HK-2 (cell line): ENCODE data around the gene GALR2.
A peak's percentile ranks its signal among the peaks of the same experiment; 100 is the strongest.

Experiments used
- DNase-seq: peaks from one replicate; pipeline ENCODE4 v3.0.0-alpha.2; 2018; ENCODE audit not compliant: unreplicated experiment

GALR2 gene

GRCh38 chr17:76094046-76094445 lies 19.5 kb downstream of the GALR2 start:
- no peak for DNase-seq

GRCh38 chr17:76095943-76096342 lies 21.4 kb downstream of the GALR2 start:
- DNase-seq, result no peak

DNA sequence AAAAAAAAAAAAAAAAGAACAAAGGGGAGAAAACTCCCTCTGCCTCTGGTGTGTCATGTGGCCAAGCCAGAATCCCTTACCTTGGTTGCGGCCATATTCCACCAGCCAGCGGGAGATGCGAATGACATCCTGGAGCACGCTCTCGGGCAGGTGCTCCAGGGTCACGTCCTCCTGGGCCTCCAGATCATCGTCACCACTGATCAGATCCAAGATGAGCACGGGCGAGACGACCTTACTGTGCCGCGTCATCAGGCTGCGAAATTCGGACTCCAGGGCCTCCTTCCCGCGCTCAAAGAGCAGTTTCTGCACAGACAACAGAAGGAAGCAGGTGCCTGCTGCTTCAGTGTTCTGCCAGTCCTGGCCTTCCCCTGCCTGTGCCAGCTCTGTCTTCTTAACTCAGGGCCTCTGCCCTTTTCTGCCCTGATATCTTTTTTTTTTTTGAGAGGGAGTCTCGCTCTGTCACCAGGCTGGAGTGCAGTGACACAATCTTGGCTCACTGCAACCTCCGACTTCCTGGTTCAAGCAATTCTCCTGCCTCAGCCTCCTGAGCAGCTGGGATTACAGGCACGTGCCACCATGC lies 23.2 kb downstream of the GALR2 start:
- DNase-seq, result no peak

DNA sequence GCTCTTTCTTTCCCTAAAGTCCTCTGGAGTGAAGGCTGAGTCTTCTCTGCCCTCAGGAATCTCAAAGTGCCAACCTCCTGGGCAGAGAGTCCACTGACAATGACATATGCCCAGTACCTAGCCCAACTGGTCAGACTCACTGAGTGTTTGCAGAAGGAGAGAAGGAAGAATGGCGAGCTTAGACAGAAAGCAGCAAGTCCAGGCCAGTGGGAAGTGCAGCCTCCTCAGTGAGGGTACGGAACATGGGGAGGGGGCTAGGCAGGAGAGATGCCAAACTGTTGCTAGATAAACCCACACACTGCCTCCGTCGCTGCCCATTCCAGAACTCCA lies 28.3 kb downstream of the GALR2 start:
- no peak for DNase-seq

GRCh38 chr17:76103274-76104139 lies 28.9 kb downstream of the GALR2 start, which contains the start of gene EXOC7:
Gene EXOC7 (minus strand): TSS chr17:76103787. CDS start chr17:76103692, 95 bp downstream.
- DNase-seq, result peak; percentile 92

GRCh38 chr17:76104140-76104895 lies 29.7 kb downstream of the GALR2 start:
- DNase-seq, result no peak

GRCh38 chr17:76104896-76105231 lies 30.3 kb downstream of the GALR2 start:
- no peak for DNase-seq

- DNase-seq, result no peak
Observed at GRCh38 chr17:76106703-76107102, 32.1 kb downstream of the GALR2 start.

GRCh38 chr17:76107509-76107908 lies 32.9 kb downstream of the GALR2 start:
- DNase-seq, result no peak

DNA sequence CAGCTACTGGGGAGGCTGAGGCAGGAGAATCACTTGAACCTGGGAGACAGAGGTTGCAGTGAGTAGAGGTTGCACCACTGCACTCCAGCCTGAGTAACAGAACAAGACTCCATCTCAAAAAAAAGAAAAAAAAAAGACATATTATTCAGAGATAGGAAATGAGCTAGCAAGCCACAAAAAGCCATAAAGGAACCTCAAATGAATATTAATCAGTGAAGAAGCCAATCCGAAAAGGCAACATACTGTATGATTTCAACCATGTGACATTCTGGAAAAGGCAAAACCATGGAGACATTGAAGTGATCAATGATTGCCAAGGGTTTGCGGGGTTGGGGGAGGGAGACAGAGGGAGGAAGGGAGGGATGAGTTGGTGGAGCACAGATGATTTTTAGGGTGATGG lies 37.4 kb downstream of the GALR2 start:
- no peak for DNase-seq

DNA sequence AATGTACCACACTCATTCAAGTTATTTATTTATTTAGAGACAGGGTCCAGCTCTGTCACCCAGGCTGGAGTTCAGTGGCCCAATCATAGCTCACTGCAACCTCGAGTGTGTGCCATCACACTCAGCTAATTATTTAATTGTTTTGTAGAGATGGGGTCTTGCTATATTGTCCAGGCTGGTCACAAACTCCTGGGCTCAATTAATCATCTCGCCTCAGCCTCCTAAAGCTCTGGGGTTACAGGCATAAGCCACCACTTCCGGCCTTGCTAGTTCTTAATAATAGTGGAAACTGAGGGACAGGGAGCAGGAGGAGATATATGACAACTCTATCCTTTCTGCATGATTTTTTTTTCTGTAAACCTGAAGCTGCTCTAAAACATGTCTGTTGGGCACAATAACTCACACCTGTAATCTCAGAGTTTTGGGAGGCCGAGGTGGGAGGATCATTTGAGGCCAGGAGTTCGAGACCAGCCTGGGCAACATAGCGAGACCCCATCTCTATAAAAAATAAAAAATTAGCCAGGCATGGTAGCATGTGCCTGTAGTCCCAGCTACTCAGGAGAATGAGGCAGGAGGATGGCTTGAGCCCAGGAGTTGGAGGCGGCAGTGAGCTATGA lies 40.7 kb downstream of the GALR2 start:
- DNase-seq, result no peak

GRCh38 chr17:76119409-76120371 lies 45.1 kb downstream of the GALR2 start:
- no peak for DNase-seq

DNA sequence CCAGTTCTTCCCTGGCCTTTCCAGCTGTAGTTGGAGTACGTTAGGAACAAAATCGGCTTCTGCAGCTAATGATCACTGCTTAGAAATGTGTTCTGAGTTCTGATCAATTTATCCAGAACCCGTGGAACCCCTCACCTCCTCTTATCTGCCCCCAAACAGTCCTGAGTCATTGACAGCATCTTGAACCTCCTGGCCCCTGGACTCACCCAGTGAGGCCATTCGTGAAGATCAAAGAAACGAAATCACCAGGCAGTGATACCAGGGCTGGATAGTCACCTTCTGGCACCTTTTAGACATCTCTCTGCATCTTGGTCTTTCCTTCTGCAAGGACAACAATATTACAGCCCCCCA lies 46.1 kb downstream of the GALR2 start:
- DNase-seq, result no peak

DNA sequence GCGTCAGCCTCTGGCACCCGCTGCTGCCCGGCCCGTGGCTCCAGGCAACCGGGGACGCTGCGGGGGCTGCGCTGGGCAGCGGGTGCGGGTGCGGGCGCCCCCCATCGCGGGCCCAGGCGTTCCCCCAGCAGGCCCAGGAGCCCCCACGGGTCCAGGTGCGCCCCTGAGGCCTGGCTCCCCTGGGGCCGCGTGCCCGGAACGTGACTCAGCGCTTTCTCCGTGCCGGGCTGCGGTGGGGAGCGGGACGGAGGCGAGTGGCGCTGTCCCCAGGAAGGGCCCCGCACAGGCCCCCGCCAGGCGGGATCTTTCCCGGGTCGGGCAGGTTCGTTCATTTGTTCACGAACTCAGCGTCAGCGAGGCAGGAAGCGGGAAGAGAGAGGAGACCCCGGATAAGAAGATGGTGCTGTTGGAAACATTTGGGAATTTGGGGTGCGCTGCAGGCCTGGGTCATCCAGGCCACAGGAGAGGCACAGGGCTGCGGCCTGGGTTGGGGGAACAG lies 47.4 kb downstream of the GALR2 start:
- no peak for DNase-seq

- no peak for DNase-seq
Observed at GRCh38 chr17:76122431-76123190, 48.0 kb downstream of the GALR2 start.

DNA sequence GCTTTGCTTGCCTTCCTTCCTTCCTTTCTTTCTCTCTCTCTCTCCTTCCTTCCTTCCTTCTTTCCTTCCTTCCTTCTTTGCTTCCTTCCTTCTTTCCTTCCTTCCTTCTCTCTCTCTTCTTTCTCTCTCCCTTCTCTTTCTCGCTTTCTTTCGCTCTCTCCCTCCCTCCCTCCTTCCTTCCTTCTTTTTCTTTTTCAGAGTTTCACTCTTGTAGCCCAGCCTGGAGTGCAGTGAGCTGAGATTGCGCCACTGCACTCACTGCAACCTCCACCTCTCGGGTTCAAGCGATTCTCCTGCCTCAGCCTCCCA lies 48.6 kb downstream of the GALR2 start:
- no peak for DNase-seq

- DNase-seq, result no peak
Observed at GRCh38 chr17:76123749-76124581, 49.4 kb downstream of the GALR2 start.

DNA sequence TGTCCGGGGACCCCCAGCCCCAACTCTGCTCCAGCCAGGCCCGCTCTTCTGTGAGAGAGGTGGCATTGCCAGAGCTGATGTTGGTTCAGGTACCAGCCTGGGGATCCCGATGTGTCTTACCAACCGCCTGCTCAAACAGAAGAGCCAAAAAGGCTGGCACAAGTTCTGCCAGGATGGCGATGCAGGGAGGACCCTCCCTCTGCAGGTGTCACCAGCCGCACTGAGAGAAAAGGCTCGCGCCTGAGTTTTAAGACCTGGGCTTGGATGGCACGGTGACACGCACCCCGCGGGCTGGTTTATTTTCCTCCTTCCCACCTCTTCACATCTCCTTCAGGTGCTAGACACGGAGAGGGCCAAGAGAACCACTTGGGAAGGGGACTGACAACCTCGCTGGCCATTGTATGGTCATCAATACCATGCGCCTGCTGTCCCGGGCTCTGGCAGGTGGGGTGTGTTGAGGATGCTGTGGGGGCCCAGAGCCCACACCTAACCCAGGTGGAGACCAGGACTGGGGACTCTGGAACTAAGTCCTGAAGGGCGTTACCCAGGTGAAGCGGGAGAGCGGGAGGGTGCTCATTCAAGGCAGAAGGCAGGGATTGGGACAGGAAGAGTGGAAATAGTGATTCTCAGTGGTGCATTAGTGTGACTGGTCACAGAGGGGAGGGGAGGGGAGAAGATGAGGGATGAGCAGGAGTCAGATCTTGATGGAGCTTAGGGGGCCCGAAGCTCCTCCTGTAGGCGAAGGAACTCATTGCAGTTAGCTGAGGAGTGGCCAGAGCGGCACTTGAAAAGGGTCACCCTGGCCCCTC lies 50.2 kb downstream of the GALR2 start:
- no peak for DNase-seq

DNA sequence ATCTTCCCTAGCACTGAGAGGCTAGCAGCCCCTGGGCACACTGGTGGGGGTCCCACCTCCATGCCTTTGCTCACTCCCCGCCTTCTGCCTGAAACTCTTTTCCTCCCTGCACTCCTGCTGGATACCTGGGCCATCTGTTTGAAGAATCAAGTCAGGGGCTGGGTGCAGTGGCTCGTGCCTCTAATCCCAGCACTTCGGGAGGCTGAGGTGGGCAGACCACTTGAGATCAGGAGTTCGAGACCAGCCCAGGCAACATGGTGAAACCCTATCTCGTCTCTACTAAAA lies 50.8 kb downstream of the GALR2 start:
- no peak for DNase-seq
